Measurements from ENCODE around the gene MRNIP. TPM values are rescaled to one million over a fixed set of nuclear protein-coding genes. Genes with fewer than 3 reads are reported as not detected.
A peak's percentile ranks its signal among the peaks of the same experiment; 100 is the strongest.

MRNIP gene
- total and polyA plus RNA-seq, 2 of the 8 experiments (the other 6 are each of a cell fraction or from before 2014, with no cell fraction given), result 29.6 TPM

GRCh38 chr5:179796877-179797608 is 61.6 kb downstream of the MRNIP start:
- Histone ChIP-seq H3K27me3 (replicated peaks in 1 of 4; ENCODE audit: control insufficient read depth in 3 of 4, extremely low read depth in 1 of 4, insufficient read depth in 3 of 4, low read length in 3 of 4) (peaks cover 0 to 2% (median 0%) of the 10 kb centered on the region in 4 experiments; a peak in 1 of 7 replicates), H2AK5ac (ENCODE audit: low read depth, low read length) (no peak overlapping the region; the same call in 1 of the 2 replicates), H3K4me3 (ENCODE audit: extremely low read depth in 1 of 4, insufficient read depth in 2 of 4, low read depth in 3 of 4, low read length in 4 of 4) (peak overlapping the region; percentile 53 to 88 (median 58)), H3K23me2 (ENCODE audit: low read depth, low read length) (peaks cover 7% of the 10 kb centered on the region), H3K56ac (replicated peaks; ENCODE audit: insufficient read length, low read depth, low read length) (no peak overlapping the region), H3K14ac (ENCODE audit: insufficient read length) (no peak overlapping the region), H3K4me2 (ENCODE audit: insufficient read depth in 1 of 2, low read depth in 2 of 2, low read length in 2 of 2) (peak overlapping the region; percentile 54 to 91; a peak in 3 of 4 replicates), H3K9ac (replicated peaks in 1 of 4; ENCODE audit: extremely low read depth in 1 of 4, low read depth in 3 of 4, low read length in 3 of 4) (no peak overlapping the region), H3K18ac (ENCODE audit: extremely low read depth, low read length) (peak overlapping the region; percentile 78; the same call in 1 of the 2 replicates), H2BK20ac (ENCODE audit: low read length) (no peak overlapping the region), H3K79me2 (ENCODE audit: control insufficient read depth in 1 of 2, insufficient read depth in 2 of 2, low read length in 2 of 2) (no peaks in the 10 kb centered on the region), H3K4me1 (replicated peaks in 1 of 4; ENCODE audit: control insufficient read depth in 3 of 4, insufficient read depth in 4 of 4, low read length in 3 of 4) (peaks cover 0 to 15% (median 11%) of the 10 kb centered on the region in 4 experiments; a peak in 5 of 7 replicates), H2BK120ac (replicated peaks; ENCODE audit: low read depth, low read length) (no peak overlapping the region), H3K27ac (ENCODE audit: low read depth, low read length) (no peak overlapping the region), H3K23ac (ENCODE audit: insufficient read length) (no peak overlapping the region), H2BK15ac (ENCODE audit: low read length) (0 out of 2 replicates have a peak overlapping the region, but pooled peaks have one; percentile 16), H3K36me3 (ENCODE audit: control insufficient read depth in 2 of 4, insufficient read depth in 4 of 4, low read length in 3 of 4) (peaks cover 12 to 31% (median 27%) of the 10 kb centered on the region in 4 experiments), H3K79me1 (ENCODE audit: low read depth, low read length) (no peaks in the 10 kb centered on the region), H4K91ac (replicated peaks; ENCODE audit: insufficient read length, low read length) (no peak overlapping the region), H3K9me3 (ENCODE audit: insufficient read depth in 2 of 2, low read depth in 1 of 2, low read length in 1 of 2) (no peaks in the 10 kb centered on the region), H2AFZ (ENCODE audit: low read length) (no peak overlapping the region), H4K8ac (ENCODE audit: extremely low read depth, insufficient read depth, low read length) (peak overlapping the region; percentile 35; the same call in 1 of the 2 replicates), H3K4ac (replicated peaks; ENCODE audit: insufficient read length, low read depth, low read length) (no peak overlapping the region), H2BK5ac (ENCODE audit: low read depth, low read length) (0 out of 2 replicates have a peak overlapping the region, but pooled peaks have one; percentile 24), H4K20me1 (replicated peaks in 1 of 2; ENCODE audit: control insufficient read depth in 1 of 2, insufficient read depth in 2 of 2, low read length in 2 of 2) (peaks cover 8 to 20% of the 10 kb centered on the region in 2 experiments), H2BK12ac (ENCODE audit: low read depth, low read length) (0 out of 2 replicates have a peak overlapping the region, but pooled peaks have one; percentile 50), H4K5ac (ENCODE audit: insufficient read length, low read depth, low read length) (no peak overlapping the region)
- ChIA-PET POLR2A (ENCODE audit: partially characterized antibody) (interaction anchor here (0.9 to 16.9 kb wide), 13 partner anchors 10 to 173 kb away, joined by 3 to 207 read pairs (median 5); partner anchors contain the start of genes HNRNPH1, MGAT4B and SQSTM1), CTCF (ENCODE audit: partially characterized antibody) (interaction anchor here (0.7 to 2.4 kb wide), 8 partner anchors 8 to 129 kb away, joined by 3 to 6 read pairs (median 3); no protein-coding TSS in a partner anchor)
- FAIRE-seq, result no peak
- TF ChIP-seq KDM1A (IDR thresholded peaks at IDR 0.05; ENCODE audit: borderline replicate concordance, low read length) (peak; percentile 83; the same call in 1 of the 2 replicates), SIN3A (conservative IDR thresholded peaks at IDR 0.05 in 1 of 2, IDR thresholded peaks at IDR 0.05 in 1 of 2; ENCODE audit: low read depth in 1 of 2, low read length in 2 of 2) (no peak)
- DNase-seq (ENCODE audit: low read depth in 1 of 2, low spot score in 2 of 2), result no peak
- WGBS, 2 experiments (ENCODE audit: extremely low coverage in 1 of 2, insufficient coverage in 1 of 2, insufficient read length in 1 of 2, insufficient replicate concordance in 2 of 2, low coverage in 1 of 2, low lambda C conversion rate in 2 of 2, missing lambda C conversion rate in 1 of 2), result 89% methylated on average over 21 of the region's 21 CpGs; no CpG with 5 or more reads in 1 of the 2 experiments

Data from H1 (cell line).